ENCODE measurements around the gene TCFL5. TPM values are rescaled to one million over a fixed set of nuclear protein-coding genes. Genes with fewer than 3 reads are reported as not detected.

TCFL5 gene
- total RNA-seq, 1 donor from 2014 or later: 7.9 TPM

DNA sequence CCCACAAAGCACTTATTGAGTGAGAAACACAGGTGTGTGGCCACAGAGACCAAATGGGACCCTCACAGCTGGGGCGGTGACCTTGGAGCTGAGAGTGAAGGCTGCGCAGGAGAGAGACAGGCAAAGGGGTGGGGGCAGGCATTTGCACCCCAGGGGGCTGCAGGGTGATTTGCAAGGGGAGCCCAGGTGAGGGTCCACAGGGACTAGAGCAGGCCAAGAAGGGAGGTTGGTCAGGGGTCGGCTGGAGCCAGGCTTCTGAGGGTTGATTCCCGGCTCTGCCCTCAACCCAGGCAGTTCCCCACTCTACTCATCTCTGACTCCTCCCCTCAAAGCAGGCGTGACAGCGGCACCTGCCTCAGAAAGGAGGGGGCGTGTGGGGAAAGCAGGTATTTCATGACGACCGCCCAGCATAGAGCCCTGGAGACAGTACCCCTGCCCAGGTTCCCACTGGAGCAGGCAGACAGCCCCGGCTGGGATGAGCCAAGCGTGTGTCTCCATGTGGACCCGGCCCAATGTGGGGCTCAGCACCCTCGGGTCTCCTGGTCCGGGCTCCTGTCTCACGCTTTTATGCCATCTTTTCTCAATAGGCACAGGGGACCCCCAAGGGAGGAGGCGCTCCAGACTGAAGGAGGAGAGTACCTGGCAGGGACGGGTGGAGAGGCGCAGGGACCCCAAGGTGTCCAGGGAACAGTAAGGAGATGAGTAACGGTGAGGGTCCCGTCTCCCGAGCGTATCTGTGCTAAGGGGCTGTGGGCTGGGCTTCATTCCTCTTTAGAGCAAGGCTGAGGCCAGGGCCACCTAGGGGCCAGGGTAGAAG lies 68.5 kb downstream of the TCFL5 start:
- Mint-ChIP-seq H3K9me3 (ENCODE audit: low read depth) (no peaks in the 10 kb centered on the region), H3K27me3 (peaks cover 15% of the 10 kb centered on the region), H3K4me1 (ENCODE audit: low read depth) (peaks cover 2% of the 10 kb centered on the region), H3K36me3 (ENCODE audit: insufficient read depth) (peaks cover 2% of the 10 kb centered on the region), H3K27ac (peak overlapping the region; percentile 62), H3K4me3 (ENCODE audit: low read depth) (no peak overlapping the region)
- TF ChIP-seq, protein P1, sequence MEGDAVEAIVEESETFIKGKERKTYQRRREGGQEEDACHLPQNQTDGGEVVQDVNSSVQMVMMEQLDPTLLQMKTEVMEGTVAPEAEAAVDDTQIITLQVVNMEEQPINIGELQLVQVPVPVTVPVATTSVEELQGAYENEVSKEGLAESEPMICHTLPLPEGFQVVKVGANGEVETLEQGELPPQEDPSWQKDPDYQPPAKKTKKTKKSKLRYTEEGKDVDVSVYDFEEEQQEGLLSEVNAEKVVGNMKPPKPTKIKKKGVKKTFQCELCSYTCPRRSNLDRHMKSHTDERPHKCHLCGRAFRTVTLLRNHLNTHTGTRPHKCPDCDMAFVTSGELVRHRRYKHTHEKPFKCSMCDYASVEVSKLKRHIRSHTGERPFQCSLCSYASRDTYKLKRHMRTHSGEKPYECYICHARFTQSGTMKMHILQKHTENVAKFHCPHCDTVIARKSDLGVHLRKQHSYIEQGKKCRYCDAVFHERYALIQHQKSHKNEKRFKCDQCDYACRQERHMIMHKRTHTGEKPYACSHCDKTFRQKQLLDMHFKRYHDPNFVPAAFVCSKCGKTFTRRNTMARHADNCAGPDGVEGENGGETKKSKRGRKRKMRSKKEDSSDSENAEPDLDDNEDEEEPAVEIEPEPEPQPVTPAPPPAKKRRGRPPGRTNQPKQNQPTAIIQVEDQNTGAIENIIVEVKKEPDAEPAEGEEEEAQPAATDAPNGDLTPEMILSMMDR (IDR thresholded peaks at IDR 0.05; ENCODE audit: unreplicated experiment): no peak
- DNase-seq (ENCODE audit: low spot score, unreplicated experiment): no peak

- Mint-ChIP-seq H3K4me3 (ENCODE audit: low read depth) (no peak overlapping the region), H3K9me3 (ENCODE audit: low read depth) (no peaks in the 10 kb centered on the region), H3K4me1 (ENCODE audit: low read depth) (no peaks in the 10 kb centered on the region), H3K27me3 (peaks cover 23% of the 10 kb centered on the region), H3K27ac (no peak overlapping the region), H3K36me3 (ENCODE audit: insufficient read depth) (no peaks in the 10 kb centered on the region)
- TF ChIP-seq, protein P1 (IDR thresholded peaks at IDR 0.05; ENCODE audit: unreplicated experiment): no peak
- DNase-seq (ENCODE audit: low spot score, unreplicated experiment): no peak
Observed at GRCh38 chr20:62792182-62792939, 69.3 kb downstream of the TCFL5 start.

DNA sequence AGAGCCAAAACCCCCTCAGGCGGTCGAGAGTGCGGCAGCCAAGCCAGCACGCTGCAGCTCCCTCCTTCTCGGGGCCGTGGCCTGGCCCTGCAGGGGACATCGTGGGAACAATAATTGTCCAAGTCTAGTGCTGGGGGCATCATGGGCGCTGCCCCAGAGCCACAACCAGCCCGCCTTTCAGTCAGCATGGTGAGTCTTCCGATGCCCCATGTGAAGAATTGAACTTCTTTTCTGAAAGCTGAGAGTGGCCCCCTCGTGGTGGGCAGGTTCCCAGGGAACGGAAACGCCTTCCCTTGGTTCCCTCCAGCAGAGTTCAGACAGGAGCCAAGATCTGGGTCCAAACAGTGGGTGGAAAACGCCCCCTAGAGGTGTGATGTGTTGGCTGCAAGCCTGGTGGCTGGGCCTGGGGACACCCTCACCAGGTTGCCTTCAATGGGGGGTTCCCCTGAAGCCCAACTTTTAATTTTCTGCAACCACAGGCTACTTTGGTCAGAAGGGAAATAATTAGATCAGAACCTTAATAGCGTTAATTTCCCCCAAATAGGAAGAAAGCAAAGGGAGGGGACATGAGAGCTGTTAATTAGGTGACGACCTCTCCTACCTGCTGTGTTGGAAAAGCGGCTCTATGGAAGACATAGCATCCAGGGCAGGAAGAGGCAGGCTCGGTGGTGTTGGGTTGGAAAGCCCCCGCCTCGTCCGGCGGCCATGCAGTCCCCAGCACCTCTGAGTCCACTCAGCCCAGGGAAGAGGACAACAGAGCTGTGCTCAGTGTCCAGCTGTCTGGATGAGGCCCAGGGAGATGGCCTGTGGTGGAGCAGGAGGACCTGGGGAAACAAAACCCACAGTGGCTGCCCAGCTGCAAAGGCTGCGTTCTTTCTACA lies 70.1 kb downstream of the TCFL5 start:
- DNase-seq (ENCODE audit: low spot score, unreplicated experiment): peak; percentile 76
- Mint-ChIP-seq H3K36me3 (ENCODE audit: insufficient read depth) (no peaks in the 10 kb centered on the region), H3K9me3 (ENCODE audit: low read depth) (no peaks in the 10 kb centered on the region), H3K4me1 (ENCODE audit: low read depth) (no peaks in the 10 kb centered on the region), H3K4me3 (ENCODE audit: low read depth) (peak overlapping the region; percentile 54), H3K27ac (no peak overlapping the region), H3K27me3 (peaks cover 30% of the 10 kb centered on the region)
- TF ChIP-seq, protein P1 (IDR thresholded peaks at IDR 0.05; ENCODE audit: unreplicated experiment): peak; percentile 94

Other genes starting within 250 kb of the TCFL5 start
- gene SLCO4A1, start 219.3 kb downstream of the TCFL5 start, total RNA-seq: 2.6 and 3.6 TPM in 2 replicates
- 0.13 TPM in 1 of 2 replicates, not detected in the other for gene NTSR1, start 153.0 kb downstream of the TCFL5 start, total RNA-seq
- 12.4 and 13.8 TPM in 2 replicates for gene MRGBP, start 65.3 kb downstream of the TCFL5 start, total RNA-seq
- 29.6 and 31.0 TPM in 2 replicates for gene OGFR, start 57.0 kb downstream of the TCFL5 start, total RNA-seq
- gene COL9A3, start 44.8 kb downstream of the TCFL5 start, total RNA-seq: 81.5 and 84.3 TPM in 2 replicates
- 68.2 and 71.2 TPM in 2 replicates for gene DIDO1, start 64.7 kb upstream of the TCFL5 start, total RNA-seq
- 66.7 and 71.6 TPM in 2 replicates for gene GID8, start 76.3 kb upstream of the TCFL5 start, total RNA-seq
- gene SLC17A9, start 90.9 kb upstream of the TCFL5 start, total RNA-seq: 8.0 and 8.3 TPM in 2 replicates
- not detected in 2 replicates for gene BHLHE23, start 145.1 kb upstream of the TCFL5 start, total RNA-seq

Data from progenitor cell of endocrine pancreas (in vitro differentiated cells).